ENCODE data around the gene CTU1.

The CTU1 gene

GRCh38 chr19:51076631-51077213 lies 31.5 kb downstream of the CTU1 start:
- H3K4me3 ChIP-seq (ENCODE audit: low read length), result no peak overlapping the region
- H3K36me3 ChIP-seq (ENCODE audit: insufficient read depth, low read length), result no peaks in the 10 kb centered on the region
- H3K27me3 ChIP-seq (ENCODE audit: control insufficient read depth, insufficient read depth, low read length), result no peaks in the 10 kb centered on the region
- no peak overlapping the region for H3K4me2 ChIP-seq (ENCODE audit: low read length)
- H3K9me3 ChIP-seq (replicated peaks; ENCODE audit: low read length), result no peaks in the 10 kb centered on the region
- H3K4me1 ChIP-seq (ENCODE audit: control insufficient read depth, insufficient read depth, low read length), result no peaks in the 10 kb centered on the region
- no peak overlapping the region for H3K9ac ChIP-seq (ENCODE audit: low read depth, low read length)

- no peaks in the 10 kb centered on the region for H3K27me3 ChIP-seq (ENCODE audit: control insufficient read depth, insufficient read depth, low read length)
- H3K9me3 ChIP-seq (replicated peaks; ENCODE audit: low read length), result no peaks in the 10 kb centered on the region
- H3K4me1 ChIP-seq (ENCODE audit: control insufficient read depth, insufficient read depth, low read length), result no peaks in the 10 kb centered on the region
- no peaks in the 10 kb centered on the region for H3K36me3 ChIP-seq (ENCODE audit: insufficient read depth, low read length)
- H3K4me2 ChIP-seq (ENCODE audit: low read length), result no peak overlapping the region
- H3K9ac ChIP-seq (ENCODE audit: low read depth, low read length), result no peak overlapping the region
- H3K4me3 ChIP-seq (ENCODE audit: low read length), result no peak overlapping the region
These were observed 32.2 kb downstream of the CTU1 start for GRCh38 chr19:51075998-51076397.

GRCh38 chr19:51071095-51071405 lies 37.2 kb downstream of the CTU1 start:
- H3K4me2 ChIP-seq (ENCODE audit: low read length), result no peak overlapping the region
- no peak overlapping the region for H3K4me3 ChIP-seq (ENCODE audit: low read length)
- H3K4me1 ChIP-seq (ENCODE audit: control insufficient read depth, insufficient read depth, low read length), result no peaks in the 10 kb centered on the region
- no peaks in the 10 kb centered on the region for H3K27me3 ChIP-seq (ENCODE audit: control insufficient read depth, insufficient read depth, low read length)
- H3K9me3 ChIP-seq (replicated peaks; ENCODE audit: low read length), result no peaks in the 10 kb centered on the region
- no peak overlapping the region for H3K9ac ChIP-seq (ENCODE audit: low read depth, low read length)
- H3K36me3 ChIP-seq (ENCODE audit: insufficient read depth, low read length), result no peaks in the 10 kb centered on the region

- Histone ChIP-seq H3K27me3 (ENCODE audit: control insufficient read depth, insufficient read depth, low read length) (no peaks in the 10 kb centered on the region), H3K36me3 (ENCODE audit: insufficient read depth, low read length) (no peaks in the 10 kb centered on the region), H3K9me3 (replicated peaks; ENCODE audit: low read length) (no peaks in the 10 kb centered on the region), H3K4me1 (ENCODE audit: control insufficient read depth, insufficient read depth, low read length) (no peaks in the 10 kb centered on the region), H3K9ac (ENCODE audit: low read depth, low read length) (no peak overlapping the region), H3K4me3 (ENCODE audit: low read length) (no peak overlapping the region), H3K4me2 (ENCODE audit: low read length) (no peak overlapping the region)
These were observed 37.7 kb downstream of the CTU1 start for GRCh38 chr19:51070334-51071094.

- Histone ChIP-seq H3K4me1 (ENCODE audit: control insufficient read depth, insufficient read depth, low read length) (no peaks in the 10 kb centered on the region), H3K4me3 (ENCODE audit: low read length) (no peak overlapping the region), H3K9ac (ENCODE audit: low read depth, low read length) (no peak overlapping the region), H3K9me3 (replicated peaks; ENCODE audit: low read length) (no peaks in the 10 kb centered on the region), H3K27me3 (ENCODE audit: control insufficient read depth, insufficient read depth, low read length) (no peaks in the 10 kb centered on the region), H3K4me2 (ENCODE audit: low read length) (no peak overlapping the region), H3K36me3 (ENCODE audit: insufficient read depth, low read length) (no peaks in the 10 kb centered on the region)
These were observed 41.6 kb downstream of the CTU1 start for GRCh38 chr19:51066393-51067186.

- Histone ChIP-seq H3K4me1 (ENCODE audit: control insufficient read depth, insufficient read depth, low read length) (no peaks in the 10 kb centered on the region), H3K4me2 (ENCODE audit: low read length) (no peak overlapping the region), H3K9me3 (replicated peaks; ENCODE audit: low read length) (no peaks in the 10 kb centered on the region), H3K9ac (ENCODE audit: low read depth, low read length) (no peak overlapping the region), H3K4me3 (ENCODE audit: low read length) (no peak overlapping the region), H3K36me3 (ENCODE audit: insufficient read depth, low read length) (no peaks in the 10 kb centered on the region), H3K27me3 (ENCODE audit: control insufficient read depth, insufficient read depth, low read length) (no peaks in the 10 kb centered on the region)
These were observed 42.8 kb downstream of the CTU1 start for GRCh38 chr19:51065221-51065960.

- Histone ChIP-seq H3K27me3 (ENCODE audit: control insufficient read depth, insufficient read depth, low read length) (no peaks in the 10 kb centered on the region), H3K9me3 (replicated peaks; ENCODE audit: low read length) (no peaks in the 10 kb centered on the region), H3K4me1 (ENCODE audit: control insufficient read depth, insufficient read depth, low read length) (no peaks in the 10 kb centered on the region), H3K4me2 (ENCODE audit: low read length) (no peak within 1 kb of the TSS), H3K36me3 (ENCODE audit: insufficient read depth, low read length) (no peaks in the 10 kb centered on the region), H3K9ac (ENCODE audit: low read depth, low read length) (no peak within 1 kb of the TSS), H3K4me3 (ENCODE audit: low read length) (no peak within 1 kb of the TSS)
These were observed 43.5 kb downstream of the CTU1 start, which contains the start of gene KLK13 for GRCh38 chr19:51064534-51065220. TSS of gene KLK13 (minus strand) at chr19:51065092. CDS start at chr19:51065067, 25 bp downstream.

- Histone ChIP-seq H3K9me3 (replicated peaks; ENCODE audit: low read length) (no peaks in the 10 kb centered on the region), H3K27me3 (ENCODE audit: control insufficient read depth, insufficient read depth, low read length) (no peaks in the 10 kb centered on the region), H3K36me3 (ENCODE audit: insufficient read depth, low read length) (no peaks in the 10 kb centered on the region), H3K4me2 (ENCODE audit: low read length) (no peak overlapping the region), H3K9ac (ENCODE audit: low read depth, low read length) (no peak overlapping the region), H3K4me3 (ENCODE audit: low read length) (no peak overlapping the region), H3K4me1 (ENCODE audit: control insufficient read depth, insufficient read depth, low read length) (no peaks in the 10 kb centered on the region)
These were observed 44.5 kb downstream of the CTU1 start for GRCh38 chr19:51063664-51064063.

- no peaks in the 10 kb centered on the region for H3K36me3 ChIP-seq (ENCODE audit: insufficient read depth, low read length)
- no peaks in the 10 kb centered on the region for H3K27me3 ChIP-seq (ENCODE audit: control insufficient read depth, insufficient read depth, low read length)
- no peak overlapping the region for H3K4me3 ChIP-seq (ENCODE audit: low read length)
- H3K4me1 ChIP-seq (ENCODE audit: control insufficient read depth, insufficient read depth, low read length), result no peaks in the 10 kb centered on the region
- H3K9ac ChIP-seq (ENCODE audit: low read depth, low read length), result no peak overlapping the region
- no peaks in the 10 kb centered on the region for H3K9me3 ChIP-seq (replicated peaks; ENCODE audit: low read length)
- no peak overlapping the region for H3K4me2 ChIP-seq (ENCODE audit: low read length)
These were observed 47.2 kb downstream of the CTU1 start for GRCh38 chr19:51060973-51061372.

GRCh38 chr19:51060336-51060735 lies 47.9 kb downstream of the CTU1 start:
- Histone ChIP-seq H3K4me1 (ENCODE audit: control insufficient read depth, insufficient read depth, low read length) (no peaks in the 10 kb centered on the region), H3K9me3 (replicated peaks; ENCODE audit: low read length) (no peaks in the 10 kb centered on the region), H3K9ac (ENCODE audit: low read depth, low read length) (no peak overlapping the region), H3K36me3 (ENCODE audit: insufficient read depth, low read length) (no peaks in the 10 kb centered on the region), H3K4me2 (ENCODE audit: low read length) (no peak overlapping the region), H3K27me3 (ENCODE audit: control insufficient read depth, insufficient read depth, low read length) (no peaks in the 10 kb centered on the region), H3K4me3 (ENCODE audit: low read length) (no peak overlapping the region)

- H3K4me2 ChIP-seq (ENCODE audit: low read length), result no peak overlapping the region
- H3K27me3 ChIP-seq (ENCODE audit: control insufficient read depth, insufficient read depth, low read length), result no peaks in the 10 kb centered on the region
- no peak overlapping the region for H3K9ac ChIP-seq (ENCODE audit: low read depth, low read length)
- no peaks in the 10 kb centered on the region for H3K9me3 ChIP-seq (replicated peaks; ENCODE audit: low read length)
- no peaks in the 10 kb centered on the region for H3K36me3 ChIP-seq (ENCODE audit: insufficient read depth, low read length)
- H3K4me1 ChIP-seq (ENCODE audit: control insufficient read depth, insufficient read depth, low read length), result no peaks in the 10 kb centered on the region
- H3K4me3 ChIP-seq (ENCODE audit: low read length), result no peak overlapping the region
These were observed 48.5 kb downstream of the CTU1 start for GRCh38 chr19:51059715-51060114.

Data from skeletal muscle satellite cell (primary cell).